Femur (tissue), 1 donor: ENCODE data around the gene POLL.

Source experiments
- DNase-seq: peaks from one replicate; pipeline ENCODE4 v3.0.0-alpha.2; 2017

The POLL gene

GRCh38 chr10:101559596-101560297 is 28.3 kb downstream of the POLL start:
- DNase-seq, result no peak

GRCh38 chr10:101558671-101559595 is 29.1 kb downstream of the POLL start:
- no peak for DNase-seq

GRCh38 chr10:101558204-101558603 is 29.9 kb downstream of the POLL start:
- DNase-seq, result no peak

GRCh38 chr10:101557541-101557940 is 30.5 kb downstream of the POLL start:
- no peak for DNase-seq

GRCh38 chr10:101552442-101552841 is 35.6 kb downstream of the POLL start:
- no peak for DNase-seq

GRCh38 chr10:101550965-101551364 is 37.1 kb downstream of the POLL start:
- DNase-seq, result no peak

- DNase-seq, result no peak
Measured at GRCh38 chr10:101545898-101546297, 42.2 kb downstream of the POLL start.

- no peak for DNase-seq
Measured at GRCh38 chr10:101538446-101538845, 49.6 kb downstream of the POLL start.

GRCh38 chr10:101536800-101537199 is 51.3 kb downstream of the POLL start:
- no peak for DNase-seq

- no peak for DNase-seq
Measured at GRCh38 chr10:101535949-101536348, 52.1 kb downstream of the POLL start.

- DNase-seq, result no peak
Measured at GRCh38 chr10:101529725-101530553, 58.1 kb downstream of the POLL start.

GRCh38 chr10:101529207-101529606 is 58.9 kb downstream of the POLL start:
- DNase-seq, result no peak
